Tibial nerve (tissue), 4 donors: Measurements from ENCODE around the gene MED13L.

Experiments
- EP300 ChIP-seq, 2 donors: sonication (generic); formaldehyde crosslinking; IDR thresholded peaks; one replicate each; pipeline ENCODE4 v1.6.1; 2017; ENCODE audit warnings: antibody characterized with exemption in 2 of 2, mild to moderate bottlenecking in 1 of 2
- POLR2A ChIP-seq, 2 donors: fragments of 450-650 bp; IDR thresholded peaks; one replicate each; pipeline ENCODE4 v1.6.1; 2017; ENCODE audit warnings: antibody characterized with exemption in 2 of 2, mild to moderate bottlenecking in 2 of 2, moderate library complexity in 2 of 2
- TF ChIP-seq, protein P1 (sequence below), 5 experiments: fragments of 200-600 bp in 3 of 5; fragments of 450-650 bp in 2 of 5; sonication (generic) in 3 of 5; IDR thresholded peaks; one replicate each; pipeline ENCODE4 v1.5.1; 2016 to 2019; ENCODE audit warnings: antibody characterized with exemption in 5 of 5, mild to moderate bottlenecking in 3 of 5, moderate library complexity in 2 of 5

DNA sequence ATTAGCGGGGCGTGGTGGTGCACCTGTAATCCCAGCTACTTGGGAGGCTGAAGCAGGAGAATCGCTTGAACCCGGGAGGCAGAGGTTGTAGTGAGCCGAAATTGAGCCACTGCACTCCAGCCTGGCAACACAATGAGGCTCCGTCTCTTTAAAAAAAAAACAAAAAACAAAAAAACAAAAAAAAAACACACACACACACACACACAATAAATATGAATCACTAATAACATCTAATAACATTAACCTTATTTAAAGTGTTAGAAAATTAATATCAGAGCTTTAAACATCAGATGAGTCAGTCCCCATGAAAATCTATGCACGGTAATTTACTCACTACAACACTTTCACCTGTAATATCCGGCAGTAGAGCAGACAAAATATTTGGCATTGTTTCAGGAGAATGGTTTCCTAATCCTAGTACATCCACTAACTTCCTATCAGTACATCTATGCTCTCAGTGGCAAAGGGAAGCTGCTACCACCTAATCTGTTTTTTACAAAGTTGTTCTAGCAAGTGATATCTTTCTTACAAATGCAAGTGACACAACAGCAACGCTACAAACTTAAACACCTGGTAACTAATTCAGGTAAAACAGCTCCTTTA is 36.2 kb downstream of the MED13L start:
- TF ChIP-seq, protein P1, sequence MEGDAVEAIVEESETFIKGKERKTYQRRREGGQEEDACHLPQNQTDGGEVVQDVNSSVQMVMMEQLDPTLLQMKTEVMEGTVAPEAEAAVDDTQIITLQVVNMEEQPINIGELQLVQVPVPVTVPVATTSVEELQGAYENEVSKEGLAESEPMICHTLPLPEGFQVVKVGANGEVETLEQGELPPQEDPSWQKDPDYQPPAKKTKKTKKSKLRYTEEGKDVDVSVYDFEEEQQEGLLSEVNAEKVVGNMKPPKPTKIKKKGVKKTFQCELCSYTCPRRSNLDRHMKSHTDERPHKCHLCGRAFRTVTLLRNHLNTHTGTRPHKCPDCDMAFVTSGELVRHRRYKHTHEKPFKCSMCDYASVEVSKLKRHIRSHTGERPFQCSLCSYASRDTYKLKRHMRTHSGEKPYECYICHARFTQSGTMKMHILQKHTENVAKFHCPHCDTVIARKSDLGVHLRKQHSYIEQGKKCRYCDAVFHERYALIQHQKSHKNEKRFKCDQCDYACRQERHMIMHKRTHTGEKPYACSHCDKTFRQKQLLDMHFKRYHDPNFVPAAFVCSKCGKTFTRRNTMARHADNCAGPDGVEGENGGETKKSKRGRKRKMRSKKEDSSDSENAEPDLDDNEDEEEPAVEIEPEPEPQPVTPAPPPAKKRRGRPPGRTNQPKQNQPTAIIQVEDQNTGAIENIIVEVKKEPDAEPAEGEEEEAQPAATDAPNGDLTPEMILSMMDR (IDR thresholded peaks at IDR 0.05): no peak
- TF ChIP-seq EP300 (IDR thresholded peaks at IDR 0.05): no peak
- no peak for TF ChIP-seq POLR2A (IDR thresholded peaks at IDR 0.05)
